HEK293T (cell line): ENCODE results near the gene KHDC4.

Experiments used
- FOXA1 ChIP-seq: fragments of 450-650 bp; IDR thresholded peaks from 2 replicates; pipeline ENCODE4 v1.6.1; 2016; ENCODE audit warnings: mild to moderate bottlenecking
- FOXK2 ChIP-seq: fragments of 450-650 bp; IDR thresholded peaks from 2 replicates; pipeline ENCODE4 v1.6.1; 2016; ENCODE audit warnings: mild to moderate bottlenecking

DNA sequence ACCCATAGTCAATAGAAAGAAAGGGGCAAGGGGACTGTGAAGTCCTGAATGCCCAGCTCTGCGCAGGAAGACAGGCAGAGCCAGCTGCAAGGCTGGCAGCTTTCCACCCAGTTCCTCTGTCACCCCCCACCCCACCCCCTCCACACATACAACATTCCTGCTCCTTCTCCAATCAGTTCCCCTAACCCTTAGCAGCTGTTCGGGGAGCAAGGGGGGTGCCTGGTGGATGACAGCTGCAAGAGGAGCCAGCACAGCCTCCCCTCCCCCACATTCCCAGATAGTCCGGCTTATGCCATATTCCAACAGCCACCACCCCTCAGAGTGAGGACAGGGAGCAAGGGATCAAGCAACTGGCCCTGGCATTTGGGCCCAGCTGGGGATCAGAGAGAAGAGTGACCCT lies 34.5 kb upstream of the KHDC4 start:
- TF ChIP-seq FOXA1 (no peak), FOXK2 (no peak)
